ENCODE results near the gene PIGR.

DNA sequence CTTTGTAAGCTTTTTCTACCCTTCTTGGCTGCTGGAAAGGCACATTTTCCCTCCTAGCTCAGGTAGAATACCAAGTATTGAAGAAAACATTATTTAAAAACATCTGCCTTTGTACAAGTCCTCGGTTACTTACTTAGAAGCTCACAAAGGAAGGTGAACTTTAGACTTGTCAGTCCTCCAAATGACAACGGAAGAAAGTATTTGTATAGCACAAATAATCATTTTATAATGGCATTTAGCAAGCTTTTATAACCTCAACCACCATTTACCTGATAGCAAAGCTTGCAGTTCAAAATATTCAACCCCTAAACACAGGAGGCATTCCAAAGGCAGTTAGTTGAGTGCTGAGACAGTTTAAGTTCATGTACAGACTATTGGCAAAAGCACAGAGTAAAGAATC is 26.5 kb upstream of the PIGR start:
- TF ChIP-seq, protein P1, sequence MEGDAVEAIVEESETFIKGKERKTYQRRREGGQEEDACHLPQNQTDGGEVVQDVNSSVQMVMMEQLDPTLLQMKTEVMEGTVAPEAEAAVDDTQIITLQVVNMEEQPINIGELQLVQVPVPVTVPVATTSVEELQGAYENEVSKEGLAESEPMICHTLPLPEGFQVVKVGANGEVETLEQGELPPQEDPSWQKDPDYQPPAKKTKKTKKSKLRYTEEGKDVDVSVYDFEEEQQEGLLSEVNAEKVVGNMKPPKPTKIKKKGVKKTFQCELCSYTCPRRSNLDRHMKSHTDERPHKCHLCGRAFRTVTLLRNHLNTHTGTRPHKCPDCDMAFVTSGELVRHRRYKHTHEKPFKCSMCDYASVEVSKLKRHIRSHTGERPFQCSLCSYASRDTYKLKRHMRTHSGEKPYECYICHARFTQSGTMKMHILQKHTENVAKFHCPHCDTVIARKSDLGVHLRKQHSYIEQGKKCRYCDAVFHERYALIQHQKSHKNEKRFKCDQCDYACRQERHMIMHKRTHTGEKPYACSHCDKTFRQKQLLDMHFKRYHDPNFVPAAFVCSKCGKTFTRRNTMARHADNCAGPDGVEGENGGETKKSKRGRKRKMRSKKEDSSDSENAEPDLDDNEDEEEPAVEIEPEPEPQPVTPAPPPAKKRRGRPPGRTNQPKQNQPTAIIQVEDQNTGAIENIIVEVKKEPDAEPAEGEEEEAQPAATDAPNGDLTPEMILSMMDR (conservative IDR thresholded peaks at IDR 0.05; ENCODE audit: low read depth, low read length): no peak
- TF ChIP-seq EZH2 (IDR thresholded peaks at IDR 0.05; ENCODE audit: low read length, unreplicated experiment): no peak

All from PC-3 (cell line).